Ramos (cell line): ENCODE measurements around the gene SAXO2.
"Not testable (repeated sequence)": the region's sequence is repeated elsewhere in the genome, so short reads cannot be mapped to it uniquely, and the experiment has no call there.

Experiments used
- in situ Hi-C: fragments of 300-500 bp; cut with MboI; formaldehyde crosslinking; loops from one replicate; pipeline ENCODE4 v1.14.3; 2022; ENCODE audit warnings: low sequenced_read_pairs; ENCODE audit not compliant: unreplicated experiment

The SAXO2 gene

GRCh38 chr15:82284381-82284780, 21.8 kb downstream of the SAXO2 start:
- in situ Hi-C loops: not testable (repeated sequence)

DNA sequence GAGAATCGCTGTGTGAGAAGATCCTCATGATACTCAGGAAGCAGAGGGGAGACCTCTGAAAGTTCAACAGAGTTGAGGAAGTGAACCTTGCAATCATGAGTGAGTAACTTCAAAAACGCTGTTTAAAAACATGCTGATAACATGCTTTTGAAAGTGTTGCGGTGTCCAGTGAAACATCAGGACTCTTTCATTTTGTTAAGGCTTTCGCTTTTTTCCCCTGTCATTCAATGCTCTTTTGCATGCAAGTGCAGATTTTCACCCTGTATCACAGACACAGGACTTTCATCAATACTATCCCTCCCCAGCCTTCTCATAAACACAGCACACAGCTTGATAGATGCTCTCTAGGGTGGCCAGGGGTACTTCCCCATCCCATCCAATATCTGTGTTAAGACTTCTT, 23.9 kb downstream of the SAXO2 start:
- in situ Hi-C loops: not testable (repeated sequence)

GRCh38 chr15:82288202-82288601, 25.6 kb downstream of the SAXO2 start:
- in situ Hi-C loops: not testable (repeated sequence)

- in situ Hi-C loops: no loop called here
Measured at GRCh38 chr15:82292271-82292670, 29.7 kb downstream of the SAXO2 start.

- in situ Hi-C loops: no loop called here
Measured at GRCh38 chr15:82294061-82294690, 31.6 kb downstream of the SAXO2 start.

DNA sequence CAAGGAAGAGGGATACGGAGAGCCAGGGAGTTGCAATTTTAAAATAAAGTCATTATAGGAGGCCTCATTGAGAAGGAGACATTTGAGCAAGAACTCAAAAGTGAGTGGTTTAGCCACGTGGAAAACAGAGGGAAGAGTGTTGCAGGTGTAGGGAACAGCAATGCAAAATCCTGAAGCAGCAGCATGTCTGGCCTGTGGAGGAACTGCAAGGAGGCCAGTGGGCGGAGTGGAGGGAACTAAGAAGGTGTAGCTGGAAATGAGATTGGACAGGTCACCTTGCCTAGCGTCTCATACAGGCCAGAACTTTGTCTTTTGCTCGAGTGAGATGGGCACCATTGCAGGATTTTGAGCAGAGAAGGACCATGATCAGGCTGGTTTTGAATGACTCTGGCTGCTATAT, 34.9 kb downstream of the SAXO2 start:
- in situ Hi-C loops: no loop called here

GRCh38 chr15:82298032-82298431, 35.4 kb downstream of the SAXO2 start:
- in situ Hi-C loops: no loop called here

GRCh38 chr15:82298520-82298919, 35.9 kb downstream of the SAXO2 start:
- in situ Hi-C loops: no loop called here

DNA sequence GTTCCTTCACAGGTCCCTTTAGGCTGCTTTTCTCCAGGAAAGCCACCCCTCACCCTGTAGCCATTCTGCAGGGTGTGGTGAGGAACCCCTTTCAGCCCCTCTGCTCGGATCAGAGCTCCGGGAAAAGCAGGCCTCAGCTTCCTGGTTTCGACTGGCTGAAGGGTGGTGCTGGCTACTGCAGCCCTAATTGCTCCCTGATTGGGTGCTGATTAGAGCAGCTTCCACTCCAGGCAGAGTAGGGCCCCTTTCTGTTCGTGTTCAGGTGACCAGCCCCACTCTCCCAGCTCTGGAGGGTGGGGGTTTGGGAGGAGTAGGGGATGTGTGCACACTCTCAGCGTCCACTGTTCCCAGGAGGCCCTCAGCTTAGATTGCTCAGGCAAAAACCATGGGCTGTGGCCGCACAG, 36.9 kb downstream of the SAXO2 start:
- in situ Hi-C loops: not testable (repeated sequence)

- in situ Hi-C loops: not testable (repeated sequence)
Measured at GRCh38 chr15:82300326-82300725, 37.7 kb downstream of the SAXO2 start.

- in situ Hi-C loops: no loop called here
Measured at GRCh38 chr15:82300883-82301282, 38.3 kb downstream of the SAXO2 start.

DNA sequence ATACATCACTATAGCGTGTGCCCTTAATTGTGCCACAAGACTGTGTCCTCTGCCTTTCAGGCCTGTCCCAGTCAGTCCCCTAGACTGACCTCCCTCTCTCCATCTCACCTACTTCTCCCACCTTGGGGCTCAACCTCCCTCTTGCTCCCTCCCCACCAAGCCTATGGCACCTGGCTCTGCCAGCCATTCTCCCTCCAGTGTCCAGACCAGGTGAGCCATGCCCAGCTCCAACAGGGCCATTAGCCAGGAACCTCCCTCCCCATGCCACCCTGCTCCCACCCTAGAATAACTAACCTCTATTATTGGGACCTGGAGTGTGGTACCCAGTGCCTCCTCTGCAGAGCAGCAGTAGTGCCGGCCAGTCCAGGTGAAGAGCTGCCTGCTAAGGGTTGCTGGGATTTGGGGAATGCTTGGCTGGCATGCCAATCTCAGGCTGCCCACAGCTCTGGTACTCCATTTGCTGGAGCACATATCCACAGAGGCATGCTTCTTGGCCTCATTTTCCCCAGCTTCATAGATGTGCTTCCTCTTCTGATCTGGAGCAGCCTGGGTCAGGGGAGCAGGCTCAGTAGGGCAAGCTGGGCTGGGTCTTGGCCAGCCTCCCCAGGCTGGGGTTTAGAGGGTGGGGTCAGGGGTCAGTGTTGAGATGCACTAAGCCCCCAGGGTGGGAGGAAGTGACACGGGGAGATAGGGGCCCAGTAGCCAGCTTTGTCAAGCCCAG, 38.8 kb downstream of the SAXO2 start:
- in situ Hi-C loops: no loop called here

- in situ Hi-C loops: no loop called here
Measured at GRCh38 chr15:82303956-82304777, 41.5 kb downstream of the SAXO2 start.

DNA sequence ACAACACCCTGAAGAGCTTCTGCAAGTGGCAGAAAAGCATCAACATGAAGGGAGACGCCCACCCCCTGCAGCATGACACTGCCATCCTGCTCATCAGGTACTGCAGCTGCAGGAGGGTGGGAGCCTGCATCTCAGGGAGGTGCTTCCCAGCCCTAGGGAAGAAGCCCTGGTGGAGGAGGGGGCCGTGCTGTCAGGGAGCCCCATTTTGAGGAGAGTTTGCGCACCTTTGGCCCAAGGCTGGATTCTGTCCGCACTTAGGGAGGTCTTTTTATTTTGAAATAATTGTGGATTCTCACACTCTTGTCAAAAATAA, 42.1 kb downstream of the SAXO2 start:
- in situ Hi-C loops: no loop called here

DNA sequence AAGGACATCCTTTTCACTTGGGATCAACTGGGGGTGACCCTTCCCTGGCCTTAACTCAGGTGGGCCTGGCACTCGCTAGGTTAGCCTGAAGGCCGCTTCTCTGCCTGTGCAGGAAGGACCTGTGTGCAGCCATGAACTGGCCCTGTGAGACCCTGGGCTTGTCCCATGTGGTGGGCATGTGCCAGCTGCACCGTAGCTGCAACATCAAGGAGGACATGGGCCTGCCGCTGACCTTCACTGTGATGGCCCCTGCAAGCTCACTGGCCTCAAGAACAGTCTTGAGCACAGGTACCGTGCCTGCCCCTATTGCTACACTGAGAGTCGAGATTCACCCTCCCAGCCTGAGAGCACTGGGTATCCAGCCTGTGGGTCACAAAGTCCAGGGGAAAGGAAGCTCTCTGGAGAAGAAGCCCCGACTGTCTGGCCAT, 43.0 kb downstream of the SAXO2 start:
- in situ Hi-C loops: no loop called here

- in situ Hi-C loops: no loop called here
Measured at GRCh38 chr15:82306791-82307713, 44.4 kb downstream of the SAXO2 start.

DNA sequence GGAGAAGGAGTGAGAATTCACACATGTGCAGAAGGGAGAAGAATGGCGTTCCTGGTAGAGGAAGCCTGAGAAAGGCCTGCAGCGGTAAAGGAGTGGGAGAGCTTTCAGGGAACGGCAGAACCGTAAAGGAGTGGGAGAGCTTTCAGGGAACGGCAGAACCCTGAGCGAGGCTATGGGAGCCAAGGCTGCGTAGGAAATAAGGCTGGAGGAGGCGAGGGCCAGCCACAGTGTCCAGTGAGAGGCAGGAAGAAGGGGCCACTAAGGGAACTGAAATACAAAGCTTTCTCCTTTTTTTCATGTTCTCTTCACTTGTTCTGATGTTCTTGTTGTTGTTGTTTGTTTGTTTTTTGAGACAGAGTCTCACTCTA, 45.1 kb downstream of the SAXO2 start:
- in situ Hi-C loops: no loop called here

DNA sequence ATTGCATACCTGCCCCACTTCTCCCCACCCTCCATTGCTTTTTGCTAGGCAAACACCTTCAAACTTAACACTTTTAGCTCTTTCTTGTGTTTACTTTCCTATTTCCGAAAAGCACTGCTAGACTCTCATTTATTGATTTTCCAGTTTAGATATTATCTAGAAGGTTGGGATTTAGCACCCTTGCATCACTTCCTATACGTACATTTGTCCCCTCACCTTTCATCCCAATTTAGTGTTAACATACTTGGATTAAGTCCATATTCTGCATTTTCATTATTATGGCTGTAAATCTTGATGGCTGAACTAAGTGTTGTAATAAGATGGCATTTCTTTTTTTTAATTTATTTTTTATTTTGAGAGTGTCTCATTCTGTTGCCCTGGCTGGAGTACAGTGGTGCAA, 47.2 kb downstream of the SAXO2 start:
- in situ Hi-C loops: no loop called here

DNA sequence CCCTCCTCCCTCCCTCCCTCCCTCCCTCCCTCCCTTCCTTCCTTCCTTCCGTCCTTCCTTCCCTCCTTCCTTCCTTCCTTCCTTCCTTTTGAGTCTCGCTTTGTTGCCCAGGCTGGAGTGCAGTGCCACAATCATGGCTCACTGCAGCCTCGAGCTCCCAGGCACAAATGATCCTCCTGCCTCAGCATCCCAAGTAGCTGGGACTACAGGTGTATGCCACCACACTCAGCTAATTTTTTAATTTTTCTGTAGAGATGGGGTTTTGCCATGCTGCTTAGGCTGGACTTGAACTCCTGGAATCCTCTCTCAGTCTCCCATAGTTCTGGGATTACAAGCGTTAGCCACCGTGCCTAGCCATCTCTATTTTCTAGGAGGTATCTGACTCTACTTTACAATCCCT, 48.7 kb downstream of the SAXO2 start:
- in situ Hi-C loops: not testable (repeated sequence)

DNA sequence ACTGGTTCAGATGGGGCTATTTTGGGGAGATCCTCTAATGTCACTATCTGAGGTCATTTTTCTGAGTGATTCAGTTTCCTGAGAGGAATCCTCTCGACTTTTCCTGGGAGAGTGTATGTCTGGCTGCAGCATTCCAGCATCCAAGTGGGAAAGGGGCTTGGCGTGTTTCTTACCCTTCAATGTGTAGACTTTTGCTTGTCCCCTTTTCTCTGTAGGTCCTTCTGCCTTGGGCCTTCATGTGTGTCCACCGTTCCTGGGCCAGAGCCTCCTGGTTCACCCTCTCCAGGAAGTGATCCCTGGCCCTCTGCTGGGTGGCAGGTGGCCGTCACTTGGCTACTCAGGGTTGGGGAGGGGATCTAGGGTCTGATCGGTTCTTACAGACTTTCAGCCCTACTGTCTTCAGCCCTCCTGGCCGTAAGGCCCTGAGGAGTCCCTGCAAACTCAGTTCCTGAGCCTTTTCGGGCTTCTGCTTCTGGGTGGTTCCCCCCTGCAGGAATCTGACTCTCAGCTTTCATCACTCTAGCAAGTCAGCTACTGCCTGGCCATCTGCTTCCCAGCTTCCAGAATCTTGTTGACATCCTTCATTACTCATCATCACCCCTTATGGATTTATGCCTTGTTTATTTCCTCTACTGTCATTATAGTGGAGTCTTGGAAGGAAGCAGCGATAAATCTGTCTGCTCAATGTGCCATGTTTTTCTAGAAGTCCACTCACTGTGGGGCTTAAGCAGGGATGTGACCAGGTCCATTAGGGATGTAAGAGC, 50.1 kb downstream of the SAXO2 start:
- in situ Hi-C loops: no loop called here
